Muscle layer of colon (tissue), 2 donors: ENCODE data around the gene ATF7.

Source experiments
- H3K27ac ChIP-seq: one replicate; pipeline ENCODE4 v1.7.0; 2013; ENCODE audit warnings: low read depth, mild to moderate bottlenecking, low read length, moderate library complexity
- H3K27me3 ChIP-seq, 2 donors: one replicate each; pipeline ENCODE4 v1.7.0; 2013; ENCODE audit warnings: low read length in 2 of 2, mild to moderate bottlenecking in 2 of 2; ENCODE audit not compliant: insufficient read depth in 2 of 2, control insufficient read depth in 1 of 2
- H3K36me3 ChIP-seq: one replicate; pipeline ENCODE4 v1.7.0; 2013; ENCODE audit warnings: mild to moderate bottlenecking, low read length; ENCODE audit not compliant: insufficient read depth
- H3K4me1 ChIP-seq: one replicate; pipeline ENCODE4 v1.7.0; 2013; ENCODE audit warnings: mild to moderate bottlenecking, low read length; ENCODE audit not compliant: insufficient read depth
- H3K4me3 ChIP-seq, 2 donors: one replicate each; pipeline ENCODE4 v1.7.0; 2013; ENCODE audit warnings: low read length in 2 of 2, low read depth in 1 of 2, mild to moderate bottlenecking in 1 of 2, moderate library complexity in 1 of 2
- H3K9ac ChIP-seq: one replicate; pipeline ENCODE4 v1.7.0; 2013; ENCODE audit warnings: low read length
- H3K9me3 ChIP-seq: one replicate; pipeline ENCODE4 v1.7.0; 2013; ENCODE audit warnings: mild to moderate bottlenecking, low read length
- donor health status: abdominal sarcoma.
- donor health status: Adenocarcinoma of cecum.

Gene ATF7

GRCh38 chr12:53539526-53539925 lies 86.7 kb downstream of the ATF7 start:
- Histone ChIP-seq H3K27ac (peak overlapping the region; percentile 52), H3K4me3 (no peak overlapping the region), H3K36me3 (peaks cover 56% of the 10 kb centered on the region), H3K4me1 (peaks cover 26% of the 10 kb centered on the region), H3K9me3 (no peaks in the 10 kb centered on the region), H3K27me3 (no peaks in the 10 kb centered on the region), H3K9ac (no peak overlapping the region)

GRCh38 chr12:53538209-53538689 lies 87.9 kb downstream of the ATF7 start:
- no peak overlapping the region for H3K4me3 ChIP-seq
- H3K9ac ChIP-seq = no peak overlapping the region
- peaks cover 18% of the 10 kb centered on the region for H3K4me1 ChIP-seq
- H3K9me3 ChIP-seq = no peaks in the 10 kb centered on the region
- H3K27ac ChIP-seq = peak overlapping the region; percentile 35
- peaks cover 66% of the 10 kb centered on the region for H3K36me3 ChIP-seq
- no peaks in the 10 kb centered on the region for H3K27me3 ChIP-seq

GRCh38 chr12:53536962-53537361 lies 89.2 kb downstream of the ATF7 start:
- Histone ChIP-seq H3K36me3 (peaks cover 72% of the 10 kb centered on the region), H3K27me3 (no peaks in the 10 kb centered on the region), H3K27ac (no peak overlapping the region), H3K9ac (no peak overlapping the region), H3K4me1 (peaks cover 23% of the 10 kb centered on the region), H3K9me3 (no peaks in the 10 kb centered on the region), H3K4me3 (no peak overlapping the region)

- peaks cover 65% of the 10 kb centered on the region for H3K36me3 ChIP-seq
- H3K27ac ChIP-seq = no peak overlapping the region
- no peak overlapping the region for H3K9ac ChIP-seq
- no peaks in the 10 kb centered on the region for H3K27me3 ChIP-seq
- peaks cover 14% of the 10 kb centered on the region for H3K4me1 ChIP-seq
- H3K9me3 ChIP-seq = no peaks in the 10 kb centered on the region
- no peak overlapping the region for H3K4me3 ChIP-seq
These were observed 92.7 kb downstream of the ATF7 start for GRCh38 chr12:53533471-53533870.

- Histone ChIP-seq H3K4me3 (no peak overlapping the region), H3K9me3 (no peaks in the 10 kb centered on the region), H3K27ac (no peak overlapping the region), H3K36me3 (peaks cover 68% of the 10 kb centered on the region), H3K27me3 (no peaks in the 10 kb centered on the region), H3K9ac (no peak overlapping the region), H3K4me1 (peaks cover 7% of the 10 kb centered on the region)
These were observed 93.4 kb downstream of the ATF7 start for GRCh38 chr12:53532524-53533445.

GRCh38 chr12:53532021-53532420 lies 94.2 kb downstream of the ATF7 start:
- Histone ChIP-seq H3K27ac (no peak overlapping the region), H3K27me3 (no peaks in the 10 kb centered on the region), H3K4me1 (peaks cover 6% of the 10 kb centered on the region), H3K36me3 (peaks cover 62% of the 10 kb centered on the region), H3K9ac (no peak overlapping the region), H3K4me3 (no peak overlapping the region), H3K9me3 (no peaks in the 10 kb centered on the region)

GRCh38 chr12:53530920-53531319 lies 95.3 kb downstream of the ATF7 start:
- Histone ChIP-seq H3K27me3 (no peaks in the 10 kb centered on the region), H3K36me3 (peaks cover 56% of the 10 kb centered on the region), H3K27ac (no peak overlapping the region), H3K9me3 (no peaks in the 10 kb centered on the region), H3K9ac (no peak overlapping the region), H3K4me1 (peaks cover 6% of the 10 kb centered on the region), H3K4me3 (no peak overlapping the region)

- no peaks in the 10 kb centered on the region for H3K27me3 ChIP-seq
- no peak overlapping the region for H3K4me3 ChIP-seq
- H3K4me1 ChIP-seq = peaks cover 6% of the 10 kb centered on the region
- H3K27ac ChIP-seq = no peak overlapping the region
- no peak overlapping the region for H3K9ac ChIP-seq
- H3K36me3 ChIP-seq = peaks cover 58% of the 10 kb centered on the region
- no peaks in the 10 kb centered on the region for H3K9me3 ChIP-seq
These were observed 96.1 kb downstream of the ATF7 start for GRCh38 chr12:53530061-53530460.

- Histone ChIP-seq H3K36me3 (peaks cover 58% of the 10 kb centered on the region), H3K27ac (no peak overlapping the region), H3K27me3 (no peaks in the 10 kb centered on the region), H3K4me1 (no peaks in the 10 kb centered on the region), H3K9me3 (no peaks in the 10 kb centered on the region), H3K9ac (no peak overlapping the region), H3K4me3 (no peak overlapping the region)
These were observed 101.7 kb downstream of the ATF7 start for GRCh38 chr12:53524476-53524875.

GRCh38 chr12:53523131-53523530 lies 103.1 kb downstream of the ATF7 start:
- no peaks in the 10 kb centered on the region for H3K27me3 ChIP-seq
- H3K27ac ChIP-seq = no peak overlapping the region
- H3K4me1 ChIP-seq = no peaks in the 10 kb centered on the region
- no peaks in the 10 kb centered on the region for H3K9me3 ChIP-seq
- H3K9ac ChIP-seq = no peak overlapping the region
- H3K36me3 ChIP-seq = peaks cover 68% of the 10 kb centered on the region
- no peak overlapping the region for H3K4me3 ChIP-seq

GRCh38 chr12:53518381-53518780 lies 107.8 kb downstream of the ATF7 start:
- Histone ChIP-seq H3K9ac (no peak overlapping the region), H3K4me3 (no peak overlapping the region), H3K4me1 (no peaks in the 10 kb centered on the region), H3K36me3 (peaks cover 86% of the 10 kb centered on the region), H3K9me3 (no peaks in the 10 kb centered on the region), H3K27ac (no peak overlapping the region), H3K27me3 (no peaks in the 10 kb centered on the region)
